H1 (cell line): ENCODE data around the gene MMP12. TPM values are rescaled to one million over a fixed set of nuclear protein-coding genes. Genes with fewer than 3 reads are reported as not detected.
A peak's percentile ranks its signal among the peaks of the same experiment; 100 is the strongest.

Source experiments
- BRCA1 ChIP-seq: IDR thresholded peaks from 2 replicates; pipeline ENCODE4 v1.6.1; 2012; ENCODE audit warnings: low read depth, low read length, improper control_type of control experiment
- CTCF ChIP-seq, 3 experiments: IDR thresholded peaks; 1 replicate in 2 of 3; 2 replicates in 1 of 3; pipeline versions ENCODE4 v1.5.1 to v1.6.1; 2011; ENCODE audit warnings: low read length in 3 of 3, mild to moderate bottlenecking in 3 of 3, inconsistent platforms in 2 of 3, low read depth in 1 of 3, moderate library complexity in 1 of 3; ENCODE audit not compliant: insufficient read depth in 1 of 3; ENCODE audit errors: control extremely low read depth in 1 of 3
- KDM5A ChIP-seq: fragments of 200-600 bp; IDR thresholded peaks from 2 replicates; pipeline ENCODE4 v1.7.1; 2012; ENCODE audit warnings: mild to moderate bottlenecking, low read length, inconsistent platforms, mixed read lengths
- RFX5 ChIP-seq: IDR thresholded peaks from 2 replicates; pipeline ENCODE4 v1.6.1; 2011; ENCODE audit warnings: low read depth, low read length, improper control_type of control experiment, borderline replicate concordance
- SIX5 ChIP-seq: IDR thresholded peaks from 2 replicates; pipeline ENCODE4 v1.6.1; 2011; ENCODE audit warnings: mild to moderate bottlenecking, low read depth, low read length
- SP2 ChIP-seq: IDR thresholded peaks from 2 replicates; pipeline ENCODE4 v1.6.1; 2012; ENCODE audit warnings: mild to moderate bottlenecking, low read length, inconsistent platforms
- SUZ12 ChIP-seq: fragments of 200-600 bp; sonication (generic); IDR thresholded peaks from 2 replicates; pipeline ENCODE4 v1.6.1; 2012; ENCODE audit warnings: mild to moderate bottlenecking, inconsistent platforms, low read length, moderate library complexity, mixed read lengths
- polyA plus RNA-seq, 7 experiments: library from polyadenylated mRNA; depleted of rRNA in 3 of 7; stranded (reverse) in 5 of 7; unstranded in 2 of 7; fragments of >200 nt in 5 of 7; fragments of 200-250 nt in 2 of 7; gene quantifications; 1 replicate in 5 of 7; 2 replicates in 1 of 7; 4 replicates in 1 of 7; pipeline versions ENCODE4 v1.2.1 to v1.2.3, GENCODE V29; 2011 to 2013; ENCODE audit warnings: missing spikeins in 2 of 7, mixed read lengths in 2 of 7
- total RNA-seq: library from RNA; stranded (reverse); fragmentation: NEBNext Ultra II Directional; extraction: Animal tissue kit (Norgen Biotek cat#: 25700); gene quantifications from 2 replicates; pipeline ENCODE4 v1.2.1, GENCODE V29; 2021

Gene MMP12
- total and polyA plus RNA-seq, 2 of the 8 experiments (the other 6 are each of a cell fraction or from before 2014, with no cell fraction given): not detected

- TF ChIP-seq CTCF (IDR thresholded peaks at IDR 0.05; ENCODE audit: control extremely low read depth in 1 of 3, insufficient read depth in 1 of 3, low read depth in 1 of 3, low read length in 3 of 3): peak; percentile 52 to 79 (median 64)
- no peak for TF ChIP-seq RFX5
- no peak for TF ChIP-seq SP2
- TF ChIP-seq KDM5A: no peak
- TF ChIP-seq BRCA1: no peak
- TF ChIP-seq SIX5: no peak
- TF ChIP-seq SUZ12: no peak
Observed at GRCh38 chr11:102831489-102832440, 43.0 kb downstream of the MMP12 start (continued).
